T-helper 9 cell (primary cell): Measurements from ENCODE around the gene TOM1.

ENCODE experiments used
- DNase-seq: peaks from one replicate; pipeline ENCODE4 v3.0.0-alpha.2; 2020

The TOM1 gene

GRCh38 chr22:35307892-35308291, 8.2 kb downstream of the TOM1 start:
- no peak for DNase-seq

GRCh38 chr22:35308480-35309021, 8.9 kb downstream of the TOM1 start:
- no peak for DNase-seq

- no peak for DNase-seq
Observed at GRCh38 chr22:35310556-35311550, 11.2 kb downstream of the TOM1 start.

- DNase-seq: no peak
Observed at GRCh38 chr22:35311551-35311999, 11.9 kb downstream of the TOM1 start.

GRCh38 chr22:35312198-35313059, 12.7 kb downstream of the TOM1 start:
- no peak for DNase-seq

GRCh38 chr22:35313311-35314121, 13.8 kb downstream of the TOM1 start:
- no peak for DNase-seq

GRCh38 chr22:35314161-35314942, 14.7 kb downstream of the TOM1 start:
- no peak for DNase-seq

- DNase-seq: no peak
Observed at GRCh38 chr22:35315141-35315854, 15.6 kb downstream of the TOM1 start.

GRCh38 chr22:35315855-35316745, 16.4 kb downstream of the TOM1 start:
- DNase-seq: no peak

GRCh38 chr22:35316751-35317150, 17.1 kb downstream of the TOM1 start:
- DNase-seq: no peak

GRCh38 chr22:35317680-35318290, 18.1 kb downstream of the TOM1 start:
- DNase-seq: no peak

- DNase-seq: no peak
Observed at GRCh38 chr22:35318346-35319215, 18.9 kb downstream of the TOM1 start.

- DNase-seq: no peak
Observed at GRCh38 chr22:35319244-35319985, 19.7 kb downstream of the TOM1 start.

GRCh38 chr22:35322126-35322525, 22.4 kb downstream of the TOM1 start:
- no peak for DNase-seq

GRCh38 chr22:35322893-35323292, 23.2 kb downstream of the TOM1 start:
- no peak for DNase-seq

- no peak for DNase-seq
Observed at GRCh38 chr22:35323305-35323704, 23.6 kb downstream of the TOM1 start.

GRCh38 chr22:35324067-35324466, 24.4 kb downstream of the TOM1 start:
- no peak for DNase-seq
